ENCODE data around the gene PRKG1. TPM values are rescaled to one million over a fixed set of nuclear protein-coding genes. Genes with fewer than 3 reads are reported as not detected.
"Not testable (repeated sequence)": the region's sequence is repeated elsewhere in the genome, so short reads cannot be mapped to it uniquely, and the experiment has no call there.

PRKG1 gene
- polyA plus RNA-seq, 1 donor (not counting 4 experiments of a cell fraction or from before 2014, with no cell fraction given) = 0.24 TPM

GRCh38 chr10:51447119-51447518 is 372.8 kb downstream of the PRKG1 start:
- FAIRE-seq (no peak), DNase-seq (ENCODE audit: low read depth, low spot score) (no peak)
- Histone ChIP-seq H3K79me2 (ENCODE audit: control insufficient read depth, insufficient read depth, low read length) (no peaks in the 10 kb centered on the region), H3K4me1 (ENCODE audit: control insufficient read depth, extremely low read depth, insufficient read depth, low read length) (no peaks in the 10 kb centered on the region), H3K36me3 (ENCODE audit: control insufficient read depth in 2 of 2, extremely low read depth in 1 of 2, insufficient read depth in 2 of 2, low read length in 2 of 2) (no peaks in the 10 kb centered on the region), H2AFZ (ENCODE audit: control insufficient read depth, low read length) (no peak overlapping the region), H3K9me1 (ENCODE audit: control insufficient read depth, extremely low read depth, insufficient read depth, low read length) (no peaks in the 10 kb centered on the region), H3K27ac (ENCODE audit: control insufficient read depth, insufficient read depth, low read length) (no peak overlapping the region), H3K4me3 (ENCODE audit: control insufficient read depth in 2 of 3, extremely low read depth in 1 of 3, insufficient read depth in 2 of 3, low read depth in 1 of 3, low read length in 3 of 3) (no peak overlapping the region), H3K9ac (ENCODE audit: control insufficient read depth, extremely low read depth, insufficient read depth, low read length) (no peak overlapping the region), H4K20me1 (ENCODE audit: control insufficient read depth, extremely low read depth, insufficient read depth, low read length) (no peaks in the 10 kb centered on the region), H3K27me3 (ENCODE audit: control insufficient read depth, extremely low read depth, insufficient read depth, low read length) (no peaks in the 10 kb centered on the region), H3K9me3 (ENCODE audit: control insufficient read depth, low read depth, low read length) (no peaks in the 10 kb centered on the region), H3K4me2 (ENCODE audit: control insufficient read depth, extremely low read depth, insufficient read depth, low read depth, low read length) (no peak overlapping the region)
- dilution Hi-C loops (cut with MboI; ENCODE audit: extremely low pct_ligation_motif_present, low sequenced_read_pairs) = no loop called here
- TF ChIP-seq CTCF (optimal IDR thresholded peaks at IDR 0.05 in 1 of 3, IDR thresholded peaks at IDR 0.05 in 1 of 3, conservative IDR thresholded peaks at IDR 0.05 in 1 of 3; ENCODE audit: extremely low read depth in 1 of 3, insufficient read depth in 2 of 3, low read length in 3 of 3) = no peak
- no peak for TF ChIP-seq EZH2 (IDR thresholded peaks at IDR 0.05; ENCODE audit: low read length)

GRCh38 chr10:51455762-51456161 is 381.5 kb downstream of the PRKG1 start:
- H3K9me1 ChIP-seq (ENCODE audit: control insufficient read depth, extremely low read depth, insufficient read depth, low read length); H3K9me3 ChIP-seq (ENCODE audit: control insufficient read depth, low read depth, low read length); DNase-seq (ENCODE audit: low read depth, low spot score); H3K4me1 ChIP-seq (ENCODE audit: control insufficient read depth, extremely low read depth, insufficient read depth, low read length); H3K4me2 ChIP-seq (ENCODE audit: control insufficient read depth, extremely low read depth, insufficient read depth, low read depth, low read length); FAIRE-seq; H3K79me2 ChIP-seq (ENCODE audit: control insufficient read depth, insufficient read depth, low read length); H3K36me3 ChIP-seq (ENCODE audit: control insufficient read depth in 2 of 2, extremely low read depth in 1 of 2, insufficient read depth in 2 of 2, low read length in 2 of 2); H3K27me3 ChIP-seq (ENCODE audit: control insufficient read depth, extremely low read depth, insufficient read depth, low read length); H3K4me3 ChIP-seq (ENCODE audit: control insufficient read depth in 2 of 3, extremely low read depth in 1 of 3, insufficient read depth in 2 of 3, low read depth in 1 of 3, low read length in 3 of 3); dilution Hi-C loops (cut with MboI; ENCODE audit: extremely low pct_ligation_motif_present, low sequenced_read_pairs); H2AFZ ChIP-seq (ENCODE audit: control insufficient read depth, low read length); H3K9ac ChIP-seq (ENCODE audit: control insufficient read depth, extremely low read depth, insufficient read depth, low read length); H3K27ac ChIP-seq (ENCODE audit: control insufficient read depth, insufficient read depth, low read length); H4K20me1 ChIP-seq (ENCODE audit: control insufficient read depth, extremely low read depth, insufficient read depth, low read length): not testable (repeated sequence)

GRCh38 chr10:51459476-51459875 is 385.2 kb downstream of the PRKG1 start:
- H3K27ac ChIP-seq (ENCODE audit: control insufficient read depth, insufficient read depth, low read length) = no peak overlapping the region
- peaks cover 6% of the 10 kb centered on the region for H3K4me1 ChIP-seq (ENCODE audit: control insufficient read depth, extremely low read depth, insufficient read depth, low read length)
- H3K9me1 ChIP-seq (ENCODE audit: control insufficient read depth, extremely low read depth, insufficient read depth, low read length) = no peaks in the 10 kb centered on the region
- no peaks in the 10 kb centered on the region for H3K79me2 ChIP-seq (ENCODE audit: control insufficient read depth, insufficient read depth, low read length)
- H3K36me3 ChIP-seq (ENCODE audit: control insufficient read depth in 2 of 2, extremely low read depth in 1 of 2, insufficient read depth in 2 of 2, low read length in 2 of 2) = no peaks in the 10 kb centered on the region
- no peak overlapping the region for H3K4me3 ChIP-seq (ENCODE audit: control insufficient read depth in 2 of 3, extremely low read depth in 1 of 3, insufficient read depth in 2 of 3, low read depth in 1 of 3, low read length in 3 of 3)
- H4K20me1 ChIP-seq (ENCODE audit: control insufficient read depth, extremely low read depth, insufficient read depth, low read length) = no peaks in the 10 kb centered on the region
- no peak for TF ChIP-seq EZH2 (IDR thresholded peaks at IDR 0.05; ENCODE audit: low read length)
- no peak for TF ChIP-seq CTCF (optimal IDR thresholded peaks at IDR 0.05 in 1 of 3, IDR thresholded peaks at IDR 0.05 in 1 of 3, conservative IDR thresholded peaks at IDR 0.05 in 1 of 3; ENCODE audit: extremely low read depth in 1 of 3, insufficient read depth in 2 of 3, low read length in 3 of 3)
- H2AFZ ChIP-seq (ENCODE audit: control insufficient read depth, low read length) = no peak overlapping the region
- DNase-seq (ENCODE audit: low read depth, low spot score) (no peak), FAIRE-seq (no peak)
- no peaks in the 10 kb centered on the region for H3K27me3 ChIP-seq (ENCODE audit: control insufficient read depth, extremely low read depth, insufficient read depth, low read length)
- dilution Hi-C loops (cut with MboI; ENCODE audit: extremely low pct_ligation_motif_present, low sequenced_read_pairs) = no loop called here
- no peaks in the 10 kb centered on the region for H3K9me3 ChIP-seq (ENCODE audit: control insufficient read depth, low read depth, low read length)
- no peak overlapping the region for H3K9ac ChIP-seq (ENCODE audit: control insufficient read depth, extremely low read depth, insufficient read depth, low read length)
- H3K4me2 ChIP-seq (ENCODE audit: control insufficient read depth, extremely low read depth, insufficient read depth, low read depth, low read length) = no peak overlapping the region

All from keratinocyte (primary cell).